HEK293 (cell line): ENCODE measurements around the gene BANF2.

Experiments
- BCL11A ChIP-seq: fragments of 450-650 bp; formaldehyde crosslinking; IDR thresholded peaks from 2 replicates; pipeline ENCODE4 v1.5.1; 2016; ENCODE audit warnings: low read depth, missing biosample characterization, missing genetic modification characterization
- YY1 ChIP-seq: fragments of 450-650 bp; formaldehyde crosslinking; IDR thresholded peaks from 2 replicates; pipeline ENCODE4 v1.5.1; 2018; ENCODE audit warnings: missing biosample characterization, missing genetic modification characterization
- ZNF239 ChIP-seq: fragments of 450-650 bp; formaldehyde crosslinking; IDR thresholded peaks from 2 replicates; pipeline ENCODE4 v1.5.1; 2016; ENCODE audit warnings: missing biosample characterization, missing genetic modification characterization

GRCh38 chr20:17727351-17727750 lies 27.6 kb downstream of the BANF2 start:
- no peak for TF ChIP-seq ZNF239 (tag by site-specific recombination)
- no peak for TF ChIP-seq YY1 (tag by site-specific recombination)
- no peak for TF ChIP-seq BCL11A (tag by site-specific recombination)
